Endothelial cell of umbilical vein (primary cell): ENCODE results near the gene DPEP3. TPM values are rescaled to one million over a fixed set of nuclear protein-coding genes. Genes with fewer than 3 reads are reported as not detected.

Experiments
- BruUV-seq: library from RNA; stranded (reverse); fragments of 400-500 nt; replicated peaks from 2 replicates; lab custom pipeline; 2021; lab: Mats Ljungman, UMichigan
- CTCF ChIA-PET: fragments of 300-600, 350-600 bp; sonication (Branson Sonifier 250); formaldehyde crosslinking; loops from one replicate; lab custom pipeline; 2021; ENCODE audit warnings: antibody characterized with exemption, inconsistent platforms; lab: Charles Lee
- POLR2A ChIA-PET: fragments of 300-600, 350-600 bp; sonication (Branson Sonifier 250); formaldehyde crosslinking; loops from one replicate; lab custom pipeline; 2021; ENCODE audit warnings: antibody characterized with exemption, inconsistent platforms; lab: Charles Lee
- DNase-seq: peaks from one replicate; pipeline ENCODE4 v3.0.0-alpha.2; 2011; ENCODE audit warnings: low read depth, low spot score
- FAIRE-seq: peaks from 2 replicates; lab custom pipeline; 2011; peaks lifted over from hg19 to GRCh38; lab: Jason Lieb, UNC
- H2AFZ ChIP-seq: 2 replicates; pipeline ENCODE4 v1.6.0; 2012; ENCODE audit warnings: low read depth, low read length, control low read depth, inconsistent platforms
- H3K27ac ChIP-seq: 2 replicates; pipeline ENCODE4 v1.5.1; 2011; ENCODE audit warnings: low read depth, mild to moderate bottlenecking, control low read depth, low read length, moderate library complexity; ENCODE audit not compliant: insufficient read depth
- H3K27me3 ChIP-seq, 2 experiments: 2 replicates each; pipeline versions ENCODE4 v1.6.0 to v1.6.1; 2011; ENCODE audit warnings: low read length in 2 of 2, mixed read lengths in 1 of 2; ENCODE audit not compliant: control insufficient read depth in 2 of 2, insufficient read depth in 2 of 2
- H3K36me3 ChIP-seq, 2 experiments: 2 replicates in 1 of 2; 3 replicates in 1 of 2; pipeline ENCODE4 v1.5.1; 2011; ENCODE audit warnings: low read length in 2 of 2, mild to moderate bottlenecking in 1 of 2, moderate library complexity in 1 of 2; ENCODE audit not compliant: control insufficient read depth in 2 of 2, insufficient read depth in 2 of 2; ENCODE audit errors: extremely low read depth in 1 of 2
- H3K4me1 ChIP-seq: 3 replicates; pipeline ENCODE4 v1.5.1; 2011; ENCODE audit warnings: mild to moderate bottlenecking, low read length; ENCODE audit not compliant: control insufficient read depth, insufficient read depth; ENCODE audit errors: extremely low read depth
- H3K4me2 ChIP-seq: 2 replicates; pipeline ENCODE4 v1.6.1; 2011; ENCODE audit warnings: low read length, control low read depth, mixed read lengths; ENCODE audit not compliant: insufficient read depth
- H3K4me3 ChIP-seq, 3 experiments: fragments of 200-600 bp in 1 of 3; sonication (generic), shearing (Covaris generic) in 1 of 3; replicated peaks in 1 of 3; 2 replicates each; pipeline ENCODE4 v1.5.1; 2011 to 2016; ENCODE audit warnings: control low read depth in 3 of 3, low read length in 3 of 3, mild to moderate bottlenecking in 2 of 3, inconsistent platforms in 1 of 3, low read depth in 1 of 3, moderate library complexity in 1 of 3; ENCODE audit not compliant: insufficient read depth in 1 of 3
- H3K79me2 ChIP-seq: 2 replicates; pipeline ENCODE4 v1.6.0; 2012; ENCODE audit warnings: low read length, inconsistent platforms; ENCODE audit not compliant: control insufficient read depth, insufficient read depth
- H3K9ac ChIP-seq: replicated peaks from 2 replicates; pipeline ENCODE3; 2011; ENCODE audit warnings: low read length, control low read depth; ENCODE audit not compliant: insufficient read depth; ENCODE audit errors: extremely low read depth
- H3K9me1 ChIP-seq: replicated peaks from 3 replicates; pipeline ENCODE4 v1.6.0; 2011; ENCODE audit warnings: mild to moderate bottlenecking, low read length; ENCODE audit not compliant: control insufficient read depth, insufficient read depth; ENCODE audit errors: extremely low read depth
- H3K9me3 ChIP-seq: replicated peaks from 2 replicates; pipeline ENCODE4 v1.5.1; 2012; ENCODE audit warnings: low read length, inconsistent platforms; ENCODE audit not compliant: control insufficient read depth, insufficient read depth
- H4K20me1 ChIP-seq: replicated peaks from 2 replicates; pipeline ENCODE3; 2011; ENCODE audit warnings: mild to moderate bottlenecking, low read length; ENCODE audit not compliant: control insufficient read depth, insufficient read depth; ENCODE audit errors: extremely low read depth
- EZH2 ChIP-seq: IDR thresholded peaks from 2 replicates; pipeline ENCODE4 v1.6.1; 2012; ENCODE audit warnings: borderline replicate concordance, low read depth, mild to moderate bottlenecking, moderate library complexity, low read length, inconsistent platforms; ENCODE audit not compliant: severe bottlenecking
- FOS ChIP-seq: IDR thresholded peaks from 2 replicates; pipeline ENCODE4 v1.6.1; 2011; ENCODE audit warnings: mild to moderate bottlenecking, low read length, moderate library complexity, borderline replicate concordance; ENCODE audit not compliant: insufficient read depth
- GATA2 ChIP-seq: IDR thresholded peaks from 2 replicates; pipeline ENCODE4 v1.7.0; 2011; ENCODE audit warnings: low read depth, mild to moderate bottlenecking, moderate library complexity, mixed read lengths, low read length; ENCODE audit not compliant: insufficient read length, insufficient read depth
- JUN ChIP-seq: IDR thresholded peaks from 2 replicates; pipeline ENCODE4 v1.6.1; 2011; ENCODE audit warnings: borderline replicate concordance, low read depth; ENCODE audit not compliant: insufficient read length, insufficient read depth
- MYC ChIP-seq: IDR thresholded peaks from one replicate; pipeline ENCODE4 v1.6.1; 2011; ENCODE audit warnings: mild to moderate bottlenecking, low read depth, low read length
- POLR2A ChIP-seq: IDR thresholded peaks from 2 replicates; pipeline ENCODE4 v1.6.1; 2012; ENCODE audit warnings: low read depth, mild to moderate bottlenecking, control low read depth, low read length
- POLR2AphosphoS5 ChIP-seq: IDR thresholded peaks from 2 replicates; pipeline ENCODE4 v1.6.1; 2012; ENCODE audit warnings: low read depth, mild to moderate bottlenecking, control low read depth, low read length, moderate library complexity; ENCODE audit not compliant: insufficient read depth
- dilution Hi-C: fragments of 300-500 bp; cut with MboI; formaldehyde crosslinking; loops from one replicate; pipeline ENCODE4 v1.15.0; 2019; ENCODE audit warnings: low sequenced_read_pairs; ENCODE audit not compliant: extremely low pct_ligation_motif_present
- intact Hi-C: fragments of 100-400 bp; cut with micrococcal nuclease; formaldehyde crosslinking; loops from one replicate; pipeline ENCODE4 v1.10.0; 2022
- polyA plus RNA-seq, 4 experiments: library from polyadenylated mRNA; depleted of rRNA in 3 of 4; stranded (reverse) in 3 of 4; unstranded in 1 of 4; fragments of >200 nt; gene quantifications; 2 replicates each; pipeline versions ENCODE4 v1.2.1 to v1.2.3, GENCODE V29; 2011 to 2012; ENCODE audit warnings: missing spikeins in 1 of 4
- total RNA-seq: library from RNA; stranded (reverse); gene quantifications from 2 replicates; pipeline ENCODE4 v1.2.3, GENCODE V29; 2021
- TF ChIP-seq, protein P1 (sequence below): IDR thresholded peaks from 2 replicates; pipeline ENCODE4 v1.6.1; 2011; ENCODE audit not compliant: insufficient read depth, insufficient read length
- TF ChIP-seq, protein P2 (sequence below), 2 donors: IDR thresholded peaks; 1 replicate in 1 of 2; 2 replicates in 1 of 2; pipeline ENCODE4 v1.5.1; 2011; ENCODE audit warnings: low read length in 2 of 2, mild to moderate bottlenecking in 2 of 2, moderate library complexity in 2 of 2, control low read depth in 1 of 2, inconsistent platforms in 1 of 2, low read depth in 1 of 2; ENCODE audit not compliant: insufficient read depth in 1 of 2; ENCODE audit errors: extremely low read depth in 1 of 2

DPEP3 gene
- total and polyA plus RNA-seq, 2 donors (not counting 3 experiments of a cell fraction or from before 2014, with no cell fraction given) = 0.06 TPM; not detected in 1

DNA sequence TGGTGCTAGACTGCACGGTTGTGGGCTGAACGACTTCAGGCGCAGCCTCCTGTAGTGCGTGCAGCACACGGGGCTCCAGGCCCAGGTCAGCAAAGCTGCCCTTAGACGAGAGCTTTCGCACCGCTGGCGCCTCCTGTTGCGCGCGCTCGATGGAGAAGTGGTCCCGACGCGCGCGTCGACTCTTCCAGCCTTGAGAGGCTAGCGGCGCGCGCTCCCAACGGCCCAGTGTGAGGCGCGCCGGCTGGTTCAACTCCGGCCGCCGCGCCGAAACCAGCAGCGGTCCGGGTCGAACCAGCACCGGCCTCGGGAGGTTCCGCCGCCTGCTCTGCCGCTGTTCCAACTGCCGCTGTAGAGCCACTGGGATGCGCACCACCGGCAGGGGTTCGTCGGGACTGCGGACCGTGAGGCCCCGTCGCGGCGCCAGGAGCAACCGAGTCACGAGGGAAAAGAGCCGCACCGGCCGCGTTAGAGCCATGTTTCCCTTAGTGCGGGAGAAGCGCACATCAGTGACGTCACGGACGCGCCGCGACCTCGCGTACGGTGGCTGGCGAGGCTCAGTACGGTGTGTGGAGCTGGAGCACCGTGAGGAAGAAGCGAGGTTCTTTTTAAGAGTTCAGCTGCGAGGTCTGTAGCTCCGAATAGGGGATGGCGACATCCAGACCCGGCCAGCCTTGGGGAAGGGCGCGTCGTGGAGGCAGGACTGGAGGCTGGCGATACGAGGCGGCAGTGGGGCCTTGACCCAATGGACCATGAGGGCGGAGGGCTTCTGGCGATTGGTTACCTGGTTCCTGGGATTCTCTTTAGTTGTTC is 42.6 kb upstream of the DPEP3 start, which contains the start of the genes DDX28 and DUS2:
DDX28 (minus strand) TSS at position 505 of the 810 bp plus-strand sequence; CDS start at position 475, 30 bp downstream.
DUS2 (plus strand) TSS at position 557 of the 810 bp plus-strand sequence. CDS start 14,740 bp downstream, outside the sequence.
- H3K9ac ChIP-seq = peak within 1 kb of the TSS; percentile 90
- no peaks in the 10 kb centered on the region for H3K9me1 ChIP-seq
- no peaks in the 10 kb centered on the region for H4K20me1 ChIP-seq
- H3K4me2 ChIP-seq = peak within 1 kb of the TSS; percentile 90
- dilution Hi-C loops (no loop called here), intact Hi-C loops (loop anchor here (1.0 to 2.0 kb wide), 2 partner anchors 30 to 62 kb away; partner anchors contain the start of gene NFATC3)
- CTCF ChIA-PET = interaction anchor here (0.5 to 2.3 kb wide), 8 partner anchors 11 to 255 kb away, joined by 3 to 13 read pairs (median 6); no protein-coding TSS in a partner anchor
- peak; percentile 95 for DNase-seq
- H3K9me3 ChIP-seq = no peaks in the 10 kb centered on the region
- peak within 1 kb of the TSS; percentile 84 to 94 (median 92) for H3K4me3 ChIP-seq
- H3K27me3 ChIP-seq = no peaks in the 10 kb centered on the region
- TF ChIP-seq EZH2 (no peak), JUN (peak; percentile 32), GATA2 (no peak), MYC (peak; percentile 96), FOS (no peak), POLR2A (peak; percentile 82), POLR2AphosphoS5 (peak; percentile 95)
- TF ChIP-seq, protein P1, sequence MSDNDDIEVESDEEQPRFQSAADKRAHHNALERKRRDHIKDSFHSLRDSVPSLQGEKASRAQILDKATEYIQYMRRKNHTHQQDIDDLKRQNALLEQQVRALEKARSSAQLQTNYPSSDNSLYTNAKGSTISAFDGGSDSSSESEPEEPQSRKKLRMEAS = peak; percentile 86
- TF ChIP-seq, protein P2, sequence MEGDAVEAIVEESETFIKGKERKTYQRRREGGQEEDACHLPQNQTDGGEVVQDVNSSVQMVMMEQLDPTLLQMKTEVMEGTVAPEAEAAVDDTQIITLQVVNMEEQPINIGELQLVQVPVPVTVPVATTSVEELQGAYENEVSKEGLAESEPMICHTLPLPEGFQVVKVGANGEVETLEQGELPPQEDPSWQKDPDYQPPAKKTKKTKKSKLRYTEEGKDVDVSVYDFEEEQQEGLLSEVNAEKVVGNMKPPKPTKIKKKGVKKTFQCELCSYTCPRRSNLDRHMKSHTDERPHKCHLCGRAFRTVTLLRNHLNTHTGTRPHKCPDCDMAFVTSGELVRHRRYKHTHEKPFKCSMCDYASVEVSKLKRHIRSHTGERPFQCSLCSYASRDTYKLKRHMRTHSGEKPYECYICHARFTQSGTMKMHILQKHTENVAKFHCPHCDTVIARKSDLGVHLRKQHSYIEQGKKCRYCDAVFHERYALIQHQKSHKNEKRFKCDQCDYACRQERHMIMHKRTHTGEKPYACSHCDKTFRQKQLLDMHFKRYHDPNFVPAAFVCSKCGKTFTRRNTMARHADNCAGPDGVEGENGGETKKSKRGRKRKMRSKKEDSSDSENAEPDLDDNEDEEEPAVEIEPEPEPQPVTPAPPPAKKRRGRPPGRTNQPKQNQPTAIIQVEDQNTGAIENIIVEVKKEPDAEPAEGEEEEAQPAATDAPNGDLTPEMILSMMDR (IDR thresholded peaks at IDR 0.05; ENCODE audit: extremely low read depth in 1 of 2, insufficient read depth in 1 of 2, low read depth in 1 of 2, low read length in 2 of 2) = no peak
- BruUV-seq = TSS peak; percentile 56
- peak; percentile 73 for FAIRE-seq
- POLR2A ChIA-PET = interaction anchor here (0.6 to 0.9 kb wide), 2 partner anchors 17 to 62 kb away, joined by 3 read pairs; no protein-coding TSS in a partner anchor
- H3K27ac ChIP-seq = peak within 1 kb of the TSS; percentile 56
- peak within 1 kb of the TSS; percentile 75 for H2AFZ ChIP-seq
- H3K4me1 ChIP-seq = peaks cover 14% of the 10 kb centered on the region
- H3K79me2 ChIP-seq = peaks cover 28% of the 10 kb centered on the region
- peaks cover 0 to 2% of the 10 kb centered on the region in 2 experiments for H3K36me3 ChIP-seq
